Mucosa of rectum (tissue), 2 donors: ENCODE data around the gene MMP24.

ENCODE experiments used
- H3K27ac ChIP-seq, 2 donors: one replicate each; pipeline ENCODE4 v1.7.0; 2013; ENCODE audit warnings: inconsistent platforms in 2 of 2, low read depth in 2 of 2, low read length in 2 of 2
- H3K27me3 ChIP-seq, 2 donors: one replicate each; pipeline ENCODE4 v1.7.0; 2013; ENCODE audit warnings: low read length in 2 of 2; ENCODE audit not compliant: control insufficient read depth in 2 of 2, insufficient read depth in 2 of 2
- H3K36me3 ChIP-seq, 2 donors: one replicate each; pipeline ENCODE4 v1.7.0; 2013; ENCODE audit warnings: low read length in 2 of 2; ENCODE audit not compliant: control insufficient read depth in 2 of 2, insufficient read depth in 2 of 2
- H3K4me1 ChIP-seq, 2 donors: one replicate each; pipeline ENCODE4 v1.7.0; 2013; ENCODE audit warnings: low read length in 2 of 2, mild to moderate bottlenecking in 1 of 2; ENCODE audit not compliant: control insufficient read depth in 2 of 2, insufficient read depth in 2 of 2
- H3K4me3 ChIP-seq, 2 donors: one replicate each; pipeline ENCODE4 v1.7.0; 2013; ENCODE audit warnings: low read length in 2 of 2
- H3K9ac ChIP-seq, 2 donors: one replicate each; pipeline ENCODE4 v1.7.0; 2013; ENCODE audit warnings: low read length in 2 of 2, low read depth in 1 of 2, mild to moderate bottlenecking in 1 of 2
- H3K9me3 ChIP-seq, 2 donors: one replicate each; pipeline ENCODE4 v1.7.0; 2013; ENCODE audit warnings: low read length in 2 of 2; ENCODE audit not compliant: control insufficient read depth in 2 of 2
- donor health status: healthy.
- donor health status: Normal muscosa, but diverticular disease.

Gene MMP24

DNA sequence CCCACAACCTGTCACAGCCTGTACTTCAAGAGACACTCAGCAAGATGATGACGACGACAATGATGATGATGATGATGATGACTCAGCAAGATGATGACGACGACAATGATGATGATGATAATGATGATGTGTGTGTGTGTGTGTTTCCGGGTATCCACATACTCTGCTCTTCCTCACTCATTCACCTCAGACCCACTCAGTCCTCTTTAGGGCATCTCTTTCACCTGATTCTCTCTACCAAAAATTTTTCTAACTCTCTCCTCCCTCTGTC lies 59.3 kb downstream of the MMP24 start:
- Histone ChIP-seq H3K4me3 (no peak overlapping the region), H3K4me1 (peaks cover 22 to 29% of the 10 kb centered on the region in 2 donors), H3K9me3 (no peaks in the 10 kb centered on the region), H3K9ac (no peak overlapping the region), H3K27me3 (no peaks in the 10 kb centered on the region), H3K27ac (peak overlapping the region; percentile 83 to 86), H3K36me3 (peaks cover 4 to 8% of the 10 kb centered on the region in 2 donors)

- Histone ChIP-seq H3K36me3 (peaks cover 3 to 7% of the 10 kb centered on the region in 2 donors), H3K9me3 (no peaks in the 10 kb centered on the region), H3K27me3 (no peaks in the 10 kb centered on the region), H3K9ac (no peak overlapping the region), H3K4me1 (peaks cover 22 to 29% of the 10 kb centered on the region in 2 donors), H3K27ac (peak overlapping the region; percentile 83 to 86), H3K4me3 (no peak overlapping the region)
Observed at GRCh38 chr20:35286077-35286898, 59.8 kb downstream of the MMP24 start.

DNA sequence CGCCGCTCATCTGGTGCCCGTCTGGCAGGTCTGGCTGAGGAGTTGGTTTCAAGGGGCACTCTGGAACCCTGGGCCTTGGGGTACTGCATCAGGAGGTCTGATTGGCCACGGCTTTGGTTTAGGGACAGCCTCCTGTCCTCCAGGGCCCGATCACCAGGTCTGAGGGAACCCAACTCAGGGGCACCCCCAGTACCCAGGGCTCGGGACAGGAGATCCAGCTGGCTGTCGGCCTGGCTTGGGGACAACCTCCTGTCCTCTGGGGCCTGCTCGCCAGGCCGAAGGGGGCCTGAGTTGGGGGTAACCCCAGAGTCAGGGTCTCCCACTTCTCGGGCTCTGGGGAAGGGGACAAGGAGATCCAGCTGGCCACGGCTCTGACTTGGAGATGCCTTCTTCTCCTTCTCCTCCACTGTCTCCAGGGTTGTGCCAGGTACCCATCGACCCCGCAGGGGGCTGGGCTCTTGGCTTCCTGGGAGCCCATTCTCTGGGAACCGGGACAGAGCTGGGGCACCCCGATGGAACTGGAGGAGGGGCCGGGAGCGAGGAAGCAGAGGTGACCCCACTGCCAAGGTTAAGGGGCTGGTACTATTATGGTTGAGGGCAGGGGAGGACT lies 60.5 kb downstream of the MMP24 start:
- Histone ChIP-seq H3K27ac (peak overlapping the region in 1 of 2 donors; percentile 83), H3K36me3 (peaks cover 2 to 3% of the 10 kb centered on the region in 2 donors), H3K27me3 (no peaks in the 10 kb centered on the region), H3K9ac (no peak overlapping the region), H3K4me3 (no peak overlapping the region), H3K4me1 (peaks cover 22 to 29% of the 10 kb centered on the region in 2 donors), H3K9me3 (no peaks in the 10 kb centered on the region)

GRCh38 chr20:35287509-35288324 lies 61.2 kb downstream of the MMP24 start:
- no peak overlapping the region for H3K27ac ChIP-seq
- H3K9me3 ChIP-seq, result no peaks in the 10 kb centered on the region
- H3K4me1 ChIP-seq, result peaks cover 22 to 29% of the 10 kb centered on the region in 2 donors

GRCh38 chr20:35288325-35289060 lies 62.0 kb downstream of the MMP24 start:
- H3K4me3 ChIP-seq, result no peak overlapping the region
- H3K4me1 ChIP-seq, result peaks cover 19 to 26% of the 10 kb centered on the region in 2 donors
- H3K9me3 ChIP-seq, result no peaks in the 10 kb centered on the region
- H3K9ac ChIP-seq, result no peak overlapping the region
- no peaks in the 10 kb centered on the region for H3K27me3 ChIP-seq
- no peaks in the 10 kb centered on the region for H3K36me3 ChIP-seq
- no peak overlapping the region for H3K27ac ChIP-seq

More at GRCh38 chr20:35287509-35288324, 61.2 kb downstream of the MMP24 start:
- Histone ChIP-seq H3K27me3 (no peaks in the 10 kb centered on the region), H3K36me3 (no peaks in the 10 kb centered on the region), H3K4me3 (no peak overlapping the region), H3K9ac (no peak overlapping the region)

GRCh38 chr20:35290186-35290886 lies 63.8 kb downstream of the MMP24 start:
- H3K27ac ChIP-seq, result no peak overlapping the region
- H3K36me3 ChIP-seq, result no peaks in the 10 kb centered on the region
- H3K9me3 ChIP-seq, result no peaks in the 10 kb centered on the region
- H3K27me3 ChIP-seq, result no peaks in the 10 kb centered on the region
- H3K4me3 ChIP-seq, result no peak overlapping the region
- no peak overlapping the region for H3K9ac ChIP-seq
- H3K4me1 ChIP-seq, result peaks cover 9 to 15% of the 10 kb centered on the region in 2 donors

- H3K4me3 ChIP-seq, result no peak overlapping the region
- H3K27me3 ChIP-seq, result no peaks in the 10 kb centered on the region
- no peaks in the 10 kb centered on the region for H3K9me3 ChIP-seq
- no peak overlapping the region for H3K27ac ChIP-seq
- H3K4me1 ChIP-seq, result peaks cover 5 to 8% of the 10 kb centered on the region in 2 donors
- no peak overlapping the region for H3K9ac ChIP-seq
- H3K36me3 ChIP-seq, result no peaks in the 10 kb centered on the region
Observed at GRCh38 chr20:35290887-35291417, 64.5 kb downstream of the MMP24 start.

DNA sequence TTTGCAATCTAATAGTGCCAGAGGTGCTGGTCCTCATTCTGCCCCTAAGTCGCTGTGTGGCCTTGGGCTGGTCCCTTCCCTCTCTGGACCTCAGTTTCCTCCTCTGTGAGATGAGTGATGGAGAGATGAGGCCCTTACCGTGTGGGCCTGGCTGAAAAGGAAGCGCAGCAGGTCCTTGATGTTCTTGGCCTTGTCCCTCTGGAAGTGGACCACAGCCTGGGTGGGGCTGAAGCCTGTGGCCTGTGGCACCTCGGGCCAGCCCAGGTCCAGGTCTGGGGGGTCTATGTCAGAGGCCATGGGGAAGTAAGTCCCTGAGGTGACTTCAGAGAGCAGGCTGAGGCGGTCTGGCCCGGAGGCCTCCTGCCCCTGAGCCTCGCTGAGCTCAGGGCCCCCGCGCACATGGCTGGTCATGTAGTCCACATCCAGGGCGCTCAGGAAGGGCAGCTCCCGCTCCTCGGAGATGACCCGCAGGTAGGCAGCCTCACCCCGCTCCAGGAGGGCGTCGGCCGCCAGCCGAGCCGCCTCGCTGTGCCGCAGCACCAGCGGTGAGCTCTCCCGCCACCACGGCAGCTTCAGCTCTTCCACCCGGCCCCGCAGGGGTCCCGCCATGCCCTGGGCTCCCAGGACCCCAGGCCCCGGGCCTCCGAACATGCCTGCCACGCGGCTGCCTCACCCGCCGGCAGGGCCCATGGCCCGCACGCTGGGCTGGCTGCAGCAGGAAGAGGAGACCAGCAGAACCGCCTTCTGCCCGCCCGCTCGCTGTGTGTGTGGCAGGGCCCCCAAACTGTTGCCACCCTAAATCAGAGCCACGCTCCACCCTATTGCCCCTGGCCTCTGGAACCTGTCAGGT lies 65.4 kb downstream of the MMP24 start, which contains the start of gene FAM83C:
FAM83C (minus strand) TSS at position 772 of the 850 bp plus-strand sequence; CDS start at position 651, 121 bp downstream.
- Histone ChIP-seq H3K27ac (no peak within 1 kb of the TSS), H3K4me3 (no peak within 1 kb of the TSS)

More for the DNA sequence above, 65.4 kb downstream of the MMP24 start, which contains the start of gene FAM83C:
- H3K9me3 ChIP-seq, result no peaks in the 10 kb centered on the region
- H3K36me3 ChIP-seq, result no peaks in the 10 kb centered on the region
- H3K4me1 ChIP-seq, result peaks cover 0 to 2% of the 10 kb centered on the region in 2 donors
- no peaks in the 10 kb centered on the region for H3K27me3 ChIP-seq
- H3K9ac ChIP-seq, result no peak within 1 kb of the TSS
